ENCODE data around the gene SREK1IP1.

The SREK1IP1 gene

GRCh38 chr5:64680289-64680688 lies 88.2 kb downstream of the SREK1IP1 start:
- DNase-seq = no peak

GRCh38 chr5:64678374-64678773 lies 90.1 kb downstream of the SREK1IP1 start:
- no peak for DNase-seq

- DNase-seq = no peak
Measured at GRCh38 chr5:64671678-64672077, 96.8 kb downstream of the SREK1IP1 start.

GRCh38 chr5:64670277-64670676 lies 98.2 kb downstream of the SREK1IP1 start:
- no peak for DNase-seq

Measured in CD4-positive, alpha-beta T cell treated with Interleukin-15 for 1 hour (primary cell).